ENCODE results near the gene SLC22A3.
"Not testable (repeated sequence)": the region's sequence is repeated elsewhere in the genome, so short reads cannot be mapped to it uniquely, and the experiment has no call there.

DNA sequence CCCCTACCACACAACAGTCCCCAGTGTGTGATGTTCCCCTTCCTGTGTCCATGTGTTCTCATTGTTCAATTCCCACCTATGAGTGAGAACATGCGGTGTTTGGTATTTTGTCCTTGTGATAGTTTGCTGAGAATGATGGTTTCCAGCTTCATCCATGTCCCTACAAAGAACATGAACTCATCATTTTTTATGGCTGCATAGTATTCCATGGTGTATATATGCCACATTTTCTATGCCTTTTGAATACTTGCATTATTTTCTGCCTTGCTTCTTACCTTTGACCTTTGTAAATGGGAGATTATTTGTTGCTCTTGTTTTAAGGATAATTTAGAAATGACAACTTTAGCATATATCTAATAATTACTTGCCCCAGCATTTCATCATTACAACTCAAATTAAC, 45.3 kb downstream of the SLC22A3 start:
- not testable (repeated sequence) for TF ChIP-seq SP1 (IDR thresholded peaks at IDR 0.05; ENCODE audit: low read depth); EZH2 (IDR thresholded peaks at IDR 0.05); POLR2A (IDR thresholded peaks at IDR 0.05; ENCODE audit: borderline replicate concordance, extremely low read depth, insufficient read depth, insufficient read length); CTCF (IDR thresholded peaks at IDR 0.05 in 2 of 3, conservative IDR thresholded peaks at IDR 0.05 in 1 of 3; ENCODE audit: borderline replicate concordance in 1 of 3, insufficient read depth in 1 of 3, low read depth in 2 of 3, low read length in 2 of 3); YY1 (IDR thresholded peaks at IDR 0.05; ENCODE audit: extremely low read depth, insufficient replicate concordance, low read depth, low read length)
